ENCODE results near the gene TRIM10.

- TF ChIP-seq CTCF (IDR thresholded peaks at IDR 0.05) (no peak), POLR2A (IDR thresholded peaks at IDR 0.05) (no peak)
Measured at GRCh38 chr6:30155520-30156261, 5.3 kb downstream of the TRIM10 start.

Measured in right lobe of liver (tissue), 4 donors.